ENCODE data around the gene METTL14.

DNA sequence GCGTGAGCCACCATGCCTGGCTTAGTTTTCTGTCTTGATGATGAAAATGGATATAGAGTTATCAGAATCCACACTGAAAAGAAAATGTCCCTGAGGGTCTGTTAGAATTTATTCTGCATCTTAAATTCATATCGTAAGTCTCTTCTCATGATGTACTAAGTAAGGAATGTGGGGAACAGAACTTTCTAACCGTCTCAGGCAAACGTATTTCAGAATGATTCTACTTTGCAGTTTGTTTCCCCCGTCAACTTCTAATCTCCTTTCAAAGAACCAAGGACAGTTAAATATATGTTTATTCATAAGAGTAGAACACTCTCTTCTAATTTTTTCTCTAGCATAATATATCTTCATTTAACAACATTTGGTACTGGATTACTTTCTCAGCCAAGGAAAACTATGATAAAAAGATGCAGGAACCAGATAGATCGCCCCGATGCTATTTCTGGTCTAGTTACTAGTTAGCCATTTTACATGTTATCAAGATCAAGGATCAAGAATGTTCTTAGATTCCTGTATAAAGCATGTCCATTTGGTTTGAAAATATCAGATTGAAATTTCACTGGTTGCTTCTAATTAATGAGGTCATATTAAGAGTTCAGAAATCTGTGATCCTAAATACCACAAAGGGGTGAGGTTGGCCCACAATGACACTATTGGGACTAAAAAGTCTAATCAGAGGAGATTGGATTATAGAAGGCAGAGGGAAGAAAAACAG is 49.5 kb downstream of the METTL14 start:
- TF ChIP-seq, protein P1, sequence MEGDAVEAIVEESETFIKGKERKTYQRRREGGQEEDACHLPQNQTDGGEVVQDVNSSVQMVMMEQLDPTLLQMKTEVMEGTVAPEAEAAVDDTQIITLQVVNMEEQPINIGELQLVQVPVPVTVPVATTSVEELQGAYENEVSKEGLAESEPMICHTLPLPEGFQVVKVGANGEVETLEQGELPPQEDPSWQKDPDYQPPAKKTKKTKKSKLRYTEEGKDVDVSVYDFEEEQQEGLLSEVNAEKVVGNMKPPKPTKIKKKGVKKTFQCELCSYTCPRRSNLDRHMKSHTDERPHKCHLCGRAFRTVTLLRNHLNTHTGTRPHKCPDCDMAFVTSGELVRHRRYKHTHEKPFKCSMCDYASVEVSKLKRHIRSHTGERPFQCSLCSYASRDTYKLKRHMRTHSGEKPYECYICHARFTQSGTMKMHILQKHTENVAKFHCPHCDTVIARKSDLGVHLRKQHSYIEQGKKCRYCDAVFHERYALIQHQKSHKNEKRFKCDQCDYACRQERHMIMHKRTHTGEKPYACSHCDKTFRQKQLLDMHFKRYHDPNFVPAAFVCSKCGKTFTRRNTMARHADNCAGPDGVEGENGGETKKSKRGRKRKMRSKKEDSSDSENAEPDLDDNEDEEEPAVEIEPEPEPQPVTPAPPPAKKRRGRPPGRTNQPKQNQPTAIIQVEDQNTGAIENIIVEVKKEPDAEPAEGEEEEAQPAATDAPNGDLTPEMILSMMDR (IDR thresholded peaks at IDR 0.05 in 4 of 5, conservative IDR thresholded peaks at IDR 0.05 in 1 of 5): no peak
- no peak for TF ChIP-seq POLR2A (IDR thresholded peaks at IDR 0.05)
